Forelimb muscle (tissue), 1 donor: ENCODE results near the gene SLC6A8. TPM values are rescaled to one million over a fixed set of nuclear protein-coding genes. Genes with fewer than 3 reads are reported as not detected.

ENCODE experiments used
- DNase-seq: peaks from one replicate; pipeline ENCODE4 v3.0.0-alpha.2; 2013; ENCODE audit warnings: low read depth
- polyA plus RNA-seq: library from polyadenylated mRNA; unstranded; fragments of 120-200 nt; gene quantifications from one replicate; pipeline ENCODE4 v1.2.1, GENCODE V29; 2013; ENCODE audit not compliant: insufficient read length

The SLC6A8 gene
- polyA plus RNA-seq = 40.6 TPM

GRCh38 chrX:153687121-153688039 is at the start of gene SLC6A8:
Gene SLC6A8 (plus strand): TSS chrX:153687926. CDS start chrX:153688575, 649 bp downstream.
- peak; percentile 8 for DNase-seq

GRCh38 chrX:153638041-153638371 is 49.7 kb upstream of the SLC6A8 start:
- no peak for DNase-seq

- no peak for DNase-seq
Measured at GRCh38 chrX:153638436-153639176, 49.1 kb upstream of the SLC6A8 start.

GRCh38 chrX:153639177-153640044 is 48.3 kb upstream of the SLC6A8 start:
- DNase-seq = no peak

GRCh38 chrX:153640045-153640686 is 47.6 kb upstream of the SLC6A8 start:
- DNase-seq = no peak

- no peak for DNase-seq
Measured at GRCh38 chrX:153640736-153641575, 46.8 kb upstream of the SLC6A8 start.

GRCh38 chrX:153641627-153642026 is 46.1 kb upstream of the SLC6A8 start:
- no peak for DNase-seq

GRCh38 chrX:153642051-153642654 is 45.6 kb upstream of the SLC6A8 start:
- DNase-seq = no peak

GRCh38 chrX:153642655-153643430 is 44.9 kb upstream of the SLC6A8 start:
- DNase-seq = no peak

- DNase-seq = no peak
Measured at GRCh38 chrX:153643431-153644351, 44.0 kb upstream of the SLC6A8 start.

- DNase-seq = no peak
Measured at GRCh38 chrX:153644356-153645125, 43.2 kb upstream of the SLC6A8 start.

GRCh38 chrX:153645151-153645550 is 42.6 kb upstream of the SLC6A8 start:
- no peak for DNase-seq

- no peak for DNase-seq
Measured at GRCh38 chrX:153645921-153646488, 41.7 kb upstream of the SLC6A8 start.

GRCh38 chrX:153646620-153647373 is 40.9 kb upstream of the SLC6A8 start, which contains the start of gene DUSP9:
Gene DUSP9 (plus strand): TSS chrX:153647203. CDS start chrX:153647954, 751 bp downstream.
- DNase-seq = no peak

- no peak for DNase-seq
Measured at GRCh38 chrX:153647461-153648357, 40.0 kb upstream of the SLC6A8 start.
